Epithelial cell of proximal tubule (primary cell): ENCODE measurements around the gene KCTD5. TPM values are rescaled to one million over a fixed set of nuclear protein-coding genes. Genes with fewer than 3 reads are reported as not detected.

Experiments used
- DNase-seq: peaks from one replicate; pipeline ENCODE4 v3.0.0-alpha.2; 2011; ENCODE audit warnings: low read depth
- H3K4me3 ChIP-seq: 2 replicates; pipeline ENCODE4 v1.5.1; 2011; ENCODE audit warnings: low read depth, mild to moderate bottlenecking, low read length
- CTCF ChIP-seq: conservative IDR thresholded peaks from 2 replicates; pipeline ENCODE4 v1.5.1; 2012; ENCODE audit warnings: low read depth, mild to moderate bottlenecking, low read length
- total RNA-seq: library from RNA; depleted of rRNA; stranded (reverse); fragments of >200 nt; gene quantifications from 2 replicates; pipeline ENCODE4 v1.2.3, GENCODE V29; 2015

The KCTD5 gene
- total RNA-seq, 1 donor from 2014 or later: 45.1 TPM

DNA sequence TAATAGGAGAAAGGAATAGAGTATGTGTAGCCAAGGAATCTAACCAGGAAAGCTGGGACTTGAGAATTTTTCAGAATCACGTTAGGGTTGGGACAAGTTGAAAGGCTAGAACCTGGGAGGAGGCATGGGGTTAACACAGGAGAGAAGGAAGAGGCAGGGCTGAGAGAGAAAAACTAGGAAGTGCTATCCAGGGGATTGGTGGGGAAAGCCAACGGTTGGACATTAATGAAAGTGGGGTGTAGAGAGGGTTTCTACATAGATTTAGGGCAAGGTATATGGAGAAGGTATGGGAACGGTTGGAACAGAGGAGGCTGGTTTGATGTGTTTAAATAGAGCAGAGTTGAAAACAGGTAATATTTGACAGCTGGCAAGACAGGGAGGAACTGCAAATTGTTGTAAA is 72.8 kb downstream of the KCTD5 start:
- no peak for DNase-seq
- peak overlapping the region; percentile 90 for H3K4me3 ChIP-seq
- no peak for TF ChIP-seq CTCF

GRCh38 chr16:2756288-2757015 is 74.1 kb downstream of the KCTD5 start:
- no peak overlapping the region for H3K4me3 ChIP-seq
- DNase-seq: no peak
- TF ChIP-seq CTCF: no peak

- no peak for TF ChIP-seq CTCF
- no peak for DNase-seq
- no peak overlapping the region for H3K4me3 ChIP-seq
Measured at GRCh38 chr16:2757344-2757743, 75.0 kb downstream of the KCTD5 start.

Other genes with a start within 250 kb of the KCTD5 start
- gene TEDC2, start 222.4 kb upstream of the KCTD5 start, total RNA-seq: 26.0 and 40.4 TPM in 2 replicates
- 0.23 TPM in 1 of 2 replicates, not detected in the other for gene NTN3, start 211.2 kb upstream of the KCTD5 start, total RNA-seq
- 7.8 and 9.1 TPM in 2 replicates for gene TBC1D24, start 207.4 kb upstream of the KCTD5 start, total RNA-seq
- gene ATP6V0C, start 168.6 kb upstream of the KCTD5 start, total RNA-seq: 32.4 and 46.6 TPM in 2 replicates
- 32.7 and 41.1 TPM in 2 replicates for gene AMDHD2, start 162.2 kb upstream of the KCTD5 start, total RNA-seq
- not detected in 2 replicates for gene CEMP1, start 151.1 kb upstream of the KCTD5 start, total RNA-seq
- 16.4 and 16.5 TPM in 2 replicates for gene PDPK1, start 144.5 kb upstream of the KCTD5 start, total RNA-seq
- 0.29 and 0.92 TPM in 2 replicates for gene PRSS27, start 37.7 kb downstream of the KCTD5 start, total RNA-seq
- 82.6 and 91.6 TPM in 2 replicates for gene SRRM2, start 70.1 kb downstream of the KCTD5 start, total RNA-seq
- 276 and 311 TPM in 2 replicates for gene ELOB, start 94.8 kb downstream of the KCTD5 start, total RNA-seq
- not detected in 2 replicates for gene PRSS33, start 105.0 kb downstream of the KCTD5 start, total RNA-seq
- not detected in 2 replicates for gene PRSS41, start 115.9 kb downstream of the KCTD5 start, total RNA-seq
- gene PRSS21, start 134.7 kb downstream of the KCTD5 start, total RNA-seq: 0.87 and 4.6 TPM in 2 replicates
- 0.06 and 2.1 TPM in 2 replicates for gene ZG16B, start 147.8 kb downstream of the KCTD5 start, total RNA-seq
- gene PRSS22, start 175.6 kb downstream of the KCTD5 start, total RNA-seq: 9.5 and 11.1 TPM in 2 replicates
- 49.6 and 55.5 TPM in 2 replicates for gene FLYWCH2, start 200.7 kb downstream of the KCTD5 start, total RNA-seq
- 28.0 and 47.1 TPM in 2 replicates for gene FLYWCH1, start 229.4 kb downstream of the KCTD5 start, total RNA-seq